ENCODE measurements around the gene CPN2.

DNA sequence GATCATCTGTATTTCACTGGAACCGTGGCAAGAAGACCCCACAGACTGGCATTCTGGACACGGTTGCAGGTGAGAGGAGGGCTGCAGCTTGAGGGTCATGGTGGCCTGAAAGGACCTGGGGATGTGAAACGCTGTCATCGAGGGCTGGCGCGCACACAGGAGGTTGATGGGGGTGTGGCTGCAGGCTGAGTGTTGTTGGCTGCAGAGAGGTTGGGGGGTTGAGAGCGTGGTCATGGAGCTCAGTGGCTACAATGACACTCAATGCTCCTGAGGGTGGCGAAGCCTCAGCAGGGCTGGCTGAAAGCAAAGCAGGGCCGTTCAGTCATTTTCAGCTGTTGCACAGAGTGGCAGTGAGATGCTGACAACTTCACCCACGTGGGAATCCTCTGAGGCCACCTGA lies 21.0 kb downstream of the CPN2 start:
- TF ChIP-seq POLR2A (IDR thresholded peaks at IDR 0.05), result no peak
- TF ChIP-seq, protein P1, sequence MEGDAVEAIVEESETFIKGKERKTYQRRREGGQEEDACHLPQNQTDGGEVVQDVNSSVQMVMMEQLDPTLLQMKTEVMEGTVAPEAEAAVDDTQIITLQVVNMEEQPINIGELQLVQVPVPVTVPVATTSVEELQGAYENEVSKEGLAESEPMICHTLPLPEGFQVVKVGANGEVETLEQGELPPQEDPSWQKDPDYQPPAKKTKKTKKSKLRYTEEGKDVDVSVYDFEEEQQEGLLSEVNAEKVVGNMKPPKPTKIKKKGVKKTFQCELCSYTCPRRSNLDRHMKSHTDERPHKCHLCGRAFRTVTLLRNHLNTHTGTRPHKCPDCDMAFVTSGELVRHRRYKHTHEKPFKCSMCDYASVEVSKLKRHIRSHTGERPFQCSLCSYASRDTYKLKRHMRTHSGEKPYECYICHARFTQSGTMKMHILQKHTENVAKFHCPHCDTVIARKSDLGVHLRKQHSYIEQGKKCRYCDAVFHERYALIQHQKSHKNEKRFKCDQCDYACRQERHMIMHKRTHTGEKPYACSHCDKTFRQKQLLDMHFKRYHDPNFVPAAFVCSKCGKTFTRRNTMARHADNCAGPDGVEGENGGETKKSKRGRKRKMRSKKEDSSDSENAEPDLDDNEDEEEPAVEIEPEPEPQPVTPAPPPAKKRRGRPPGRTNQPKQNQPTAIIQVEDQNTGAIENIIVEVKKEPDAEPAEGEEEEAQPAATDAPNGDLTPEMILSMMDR (IDR thresholded peaks at IDR 0.05), result no peak

Data from heart left ventricle (tissue), 13 donors.